K562 (cell line): ENCODE results near the gene SPTSSA. TPM values are rescaled to one million over a fixed set of nuclear protein-coding genes. Genes with fewer than 3 reads are reported as not detected.

Experiments used
- ATAC-seq: fragments of 200-7000 bp; cut with Tn5 transposase; 3 replicates; pipeline ENCODE4 v1.9.1; 2020; ENCODE audit warnings: moderate library complexity
- BruUV-seq: library from RNA; stranded (reverse); fragments of 400-500 nt; replicated peaks from 2 replicates; lab custom pipeline; 2021; lab: Mats Ljungman, UMichigan
- CTCF ChIA-PET: fragments of 300-600 bp; formaldehyde crosslinking; extraction: SDS; loops from one replicate; lab custom pipeline; 2021; ENCODE audit warnings: low intra/inter-chr PET ratio; lab: Yijun Ruan, JAX
- POLR2A ChIA-PET: fragments of 300-600, 350-650 bp; sonication (Branson Sonifier 250); formaldehyde crosslinking; extraction: SDS; loops from one replicate; lab custom pipeline; 2021; ENCODE audit warnings: antibody characterized with exemption, inconsistent platforms; lab: Yijun Ruan, JAX
- DNase-seq, 4 experiments: peaks; one replicate each; pipeline versions ENCODE4 v3.0.0 to v3.0.0-alpha.2; 2011 to 2018; ENCODE audit warnings: low spot score in 3 of 4, mixed read lengths in 3 of 4; ENCODE audit errors: extremely low read depth in 1 of 4
- FAIRE-seq: peaks from 2 replicates; lab custom pipeline; 2011; peaks lifted over from hg19 to GRCh38; lab: Jason Lieb, UNC
- H2AFZ ChIP-seq: 2 replicates; pipeline ENCODE4 v1.6.0; 2011; ENCODE audit warnings: low read depth, low read length, control low read depth, inconsistent platforms
- H3K27ac ChIP-seq: fragments of 200-600 bp; 3 replicates; pipeline ENCODE4 v1.8.0; 2011; ENCODE audit warnings: low read depth, mild to moderate bottlenecking, control low read depth, inconsistent platforms, low read length, moderate library complexity, mixed read lengths; ENCODE audit errors: extremely low read depth
- H3K27me3 ChIP-seq, 2 experiments: fragments of 300-600 bp in 1 of 2; 2 replicates in 1 of 2; 3 replicates in 1 of 2; pipeline versions ENCODE4 v1.6.0 to v1.8.0; 2011; ENCODE audit warnings: inconsistent platforms in 2 of 2, low read length in 2 of 2, mild to moderate bottlenecking in 1 of 2, mixed read lengths in 1 of 2, moderate library complexity in 1 of 2; ENCODE audit not compliant: control insufficient read depth in 2 of 2, insufficient read depth in 2 of 2
- H3K36me3 ChIP-seq: fragments of 300-600 bp; 3 replicates; pipeline ENCODE4 v1.8.0; 2011; ENCODE audit warnings: mild to moderate bottlenecking, low read length, inconsistent platforms; ENCODE audit not compliant: control insufficient read depth, insufficient read depth
- H3K4me1 ChIP-seq, 2 experiments: fragments of 200-600 bp in 1 of 2; replicated peaks in 1 of 2; 2 replicates in 1 of 2; 3 replicates in 1 of 2; pipeline versions ENCODE4 v1.5.1 to v1.8.0; 2011; ENCODE audit warnings: inconsistent platforms in 2 of 2, low read length in 2 of 2, mild to moderate bottlenecking in 1 of 2, mixed read lengths in 1 of 2, moderate library complexity in 1 of 2; ENCODE audit not compliant: control insufficient read depth in 2 of 2, insufficient read depth in 2 of 2
- H3K4me2 ChIP-seq: 2 replicates; pipeline ENCODE4 v1.6.1; 2011; ENCODE audit warnings: low read length, control low read depth, inconsistent platforms, mixed read lengths; ENCODE audit not compliant: insufficient read depth
- H3K4me3 ChIP-seq: fragments of 200-600 bp; sonication (generic), shearing (Covaris generic); 2 replicates; pipeline ENCODE4 v1.5.1; 2016; ENCODE audit warnings: control low read depth, inconsistent platforms
- H3K79me2 ChIP-seq: fragments of 200-600 bp; 3 replicates; pipeline ENCODE4 v1.8.0; 2011; ENCODE audit warnings: low read length, inconsistent platforms; ENCODE audit not compliant: control insufficient read depth, insufficient read depth
- H3K9ac ChIP-seq, 2 experiments: 2 replicates each; pipeline versions ENCODE4 v1.6.0 to v1.6.1; 2011; ENCODE audit warnings: low read depth in 2 of 2, low read length in 2 of 2, control low read depth in 1 of 2, inconsistent platforms in 1 of 2, mild to moderate bottlenecking in 1 of 2, mixed read lengths in 1 of 2; ENCODE audit not compliant: insufficient read depth in 1 of 2
- H3K9me1 ChIP-seq: one replicate; pipeline ENCODE4 v1.6.0; 2011; ENCODE audit warnings: inconsistent platforms, mild to moderate bottlenecking, low read length, moderate library complexity; ENCODE audit not compliant: control insufficient read depth, insufficient read depth
- H3K9me3 ChIP-seq: replicated peaks from 2 replicates; pipeline ENCODE4 v1.5.1; 2011; ENCODE audit warnings: low read depth, low read length, inconsistent platforms; ENCODE audit not compliant: control insufficient read depth, insufficient read depth
- H4K20me1 ChIP-seq: replicated peaks from 2 replicates; pipeline ENCODE4 v1.6.1; 2011; ENCODE audit warnings: low read length, inconsistent platforms, mixed read lengths; ENCODE audit not compliant: control insufficient read depth, insufficient read depth
- GABPB1 ChIP-seq: sonication (generic); formaldehyde crosslinking; IDR thresholded peaks from 2 replicates; pipeline ENCODE4 v1.8.0; 2022; ENCODE audit warnings: mild to moderate bottlenecking, missing genetic modification reagents
- HCFC1 ChIP-seq: IDR thresholded peaks from 2 replicates; pipeline ENCODE4 v1.6.1; 2012; ENCODE audit warnings: low read depth, low read length, improper control_type of control experiment
- KLF1 ChIP-seq: fragments of 450-650 bp; IDR thresholded peaks from 2 replicates; pipeline ENCODE4 v1.6.1; 2016; ENCODE audit warnings: missing genetic modification characterization, missing compliant biosample characterization
- MBD1 ChIP-seq: fragments of 250-450 bp; sonication (Bioruptor Pico); IDR thresholded peaks from 2 replicates; pipeline ENCODE4 v1.8.0; 2022; ENCODE audit warnings: inconsistent platforms
- RBM14 ChIP-seq: fragments of 200-400 bp; formaldehyde crosslinking; IDR thresholded peaks from 2 replicates; pipeline ENCODE4 v1.6.1; 2018; ENCODE audit warnings: low read depth, mild to moderate bottlenecking, low read length, moderate library complexity, borderline replicate concordance; ENCODE audit not compliant: insufficient read depth
- SAFB2 ChIP-seq: fragments of 200-400 bp; formaldehyde crosslinking; IDR thresholded peaks from 2 replicates; pipeline ENCODE4 v1.6.1; 2018; ENCODE audit warnings: borderline replicate concordance, low read length, low read depth, moderate library complexity; ENCODE audit not compliant: severe bottlenecking
- SMC3 ChIP-seq: conservative IDR thresholded peaks from 2 replicates; pipeline ENCODE4 v1.6.1; 2011; ENCODE audit warnings: low read depth, low read length, improper control_type of control experiment; ENCODE audit not compliant: insufficient read depth
- ZBTB9 ChIP-seq: fragments of 450-650 bp; formaldehyde crosslinking; IDR thresholded peaks from 2 replicates; pipeline ENCODE4 v1.4.0; 2020; ENCODE audit warnings: mild to moderate bottlenecking, moderate library complexity
- ZNF217 ChIP-seq: sonication (generic); formaldehyde crosslinking; IDR thresholded peaks from 2 replicates; pipeline ENCODE4 v1.8.0; 2022; ENCODE audit warnings: mild to moderate bottlenecking, missing genetic modification reagents
- ZNF277 ChIP-seq: fragments of 250-450 bp; sonication (Bioruptor Pico); IDR thresholded peaks from 2 replicates; pipeline ENCODE4 v1.8.0; 2022; ENCODE audit warnings: inconsistent platforms, mild to moderate bottlenecking, moderate library complexity, borderline replicate concordance
- ZNF316 ChIP-seq: fragments of 450-650 bp; IDR thresholded peaks from 2 replicates; pipeline ENCODE4 v1.6.1; 2016
- ZNF696 ChIP-seq: fragments of 250-450 bp; sonication (Bioruptor Pico); conservative IDR thresholded peaks from 2 replicates; pipeline ENCODE4 v1.4.0; 2020; ENCODE audit warnings: mild to moderate bottlenecking, moderate library complexity
- WGBS: fragments of 100-300 bp; shearing (Covaris generic); methylation state at CpG from one replicate; pipeline ENCODE4 v1.1.6; 2016; ENCODE audit warnings: low coverage, mixed read lengths; ENCODE audit not compliant: insufficient coverage; ENCODE audit errors: missing lambda C conversion rate; 5-methylcytosine and 5-hydroxymethylcytosine counted together
- in situ Hi-C: fragments of 300-500 bp; cut with MboI; formaldehyde crosslinking; loops from 4 replicates; pipeline ENCODE4 v1.15.0; 2018; ENCODE audit warnings: inconsistent platforms, mixed read lengths
- intact Hi-C: fragments of 100-400 bp; cut with micrococcal nuclease; formaldehyde crosslinking; loops from 2 replicates; pipeline ENCODE4 v1.14.2; 2022
- polyA plus RNA-seq, 8 experiments: library from polyadenylated mRNA; depleted of rRNA in 4 of 8; stranded (reverse) in 5 of 8; unstranded in 3 of 8; fragments of >200 nt; fragmentation: Nextera tagmentation in 2 of 8; fragmentation: Illumina TruSeq in 1 of 8; extraction: Ambion mirVana in 2 of 8; extraction: Trizol in 1 of 8; gene quantifications; 2 replicates each; pipeline versions ENCODE4 v1.2.1 to v1.2.3, GENCODE V29; 2011 to 2014; ENCODE audit warnings: inconsistent platforms in 1 of 8, missing spikeins in 1 of 8
- total RNA-seq, 7 experiments: library from RNA; depleted of rRNA in 6 of 7; stranded (reverse); fragments of >200 nt in 6 of 7; fragmentation: Illumina TruSeq in 2 of 7; extraction: Trizol in 2 of 7; gene quantifications; 2 replicates each; pipeline versions ENCODE4 v1.2.1 to v1.2.3, GENCODE V29; 2011 to 2021; ENCODE audit warnings: low replicate concordance in 1 of 7

Gene SPTSSA
- total and polyA plus RNA-seq, 9 of the 15 experiments (the other 6 are each of a cell fraction or from before 2014, with no cell fraction given): 6.8 to 35.7 (median 22.0) TPM

- BruUV-seq: no TSS peak
- no peaks in the 10 kb centered on the region for H4K20me1 ChIP-seq
- H3K36me3 ChIP-seq: 0 out of 3 replicates have a peak, but pooled peaks cover 2% of the 10 kb centered on the region
- H3K9me1 ChIP-seq: no peaks in the 10 kb centered on the region
- DNase-seq (no peak), ATAC-seq (no peak), FAIRE-seq (no peak)
- H3K9me3 ChIP-seq: no peaks in the 10 kb centered on the region
- ChIA-PET CTCF (no interaction called here), POLR2A (no interaction called here)
- H3K27me3 ChIP-seq: no peaks in the 10 kb centered on the region
- H3K79me2 ChIP-seq: peaks cover 22% of the 10 kb centered on the region; the same call in 2 of the 3 replicates
- no peak overlapping the region for H3K4me2 ChIP-seq
- in situ Hi-C loops: no loop called here
- no peak for TF ChIP-seq RBM14
- TF ChIP-seq ZNF316: 0 out of 2 replicates have a peak, but pooled peaks have one; percentile 32
- H3K9ac ChIP-seq: no peak overlapping the region
- no peak overlapping the region for H3K27ac ChIP-seq
- H3K4me1 ChIP-seq: no peaks in the 10 kb centered on the region
- H3K4me3 ChIP-seq: no peak overlapping the region
- no peak overlapping the region for H2AFZ ChIP-seq
- intact Hi-C loops: no loop called here
- 83% methylated on average over 4 of the region's 4 CpGs for WGBS
Observed at GRCh38 chr14:34438438-34438837, 23.6 kb downstream of the SPTSSA start.

GRCh38 chr14:34437729-34438080, 24.3 kb downstream of the SPTSSA start:
- no peak overlapping the region for H2AFZ ChIP-seq
- H3K9me3 ChIP-seq: no peaks in the 10 kb centered on the region
- intact Hi-C loops: no loop called here
- no peak for ATAC-seq
- H3K27me3 ChIP-seq: no peaks in the 10 kb centered on the region
- H3K79me2 ChIP-seq: peaks cover 22% of the 10 kb centered on the region; the same call in 2 of the 3 replicates
- POLR2A ChIA-PET: interaction anchor here (0.6 to 0.7 kb wide), 2 partner anchors 44 to 949 kb away, joined by 3 read pairs; no protein-coding TSS in a partner anchor
- CTCF ChIA-PET: no interaction called here
- no peak for DNase-seq
- no TSS peak for BruUV-seq
- H3K9ac ChIP-seq: no peak overlapping the region
- H3K4me2 ChIP-seq: no peak overlapping the region
- H3K36me3 ChIP-seq: 0 out of 3 replicates have a peak, but pooled peaks cover 2% of the 10 kb centered on the region
- H3K4me3 ChIP-seq: no peak overlapping the region
- WGBS: 63% methylated on average over 3 of the region's 3 CpGs
- no peaks in the 10 kb centered on the region for H4K20me1 ChIP-seq
- FAIRE-seq: no peak
- in situ Hi-C loops: no loop called here
- no peaks in the 10 kb centered on the region for H3K9me1 ChIP-seq
- H3K4me1 ChIP-seq: no peaks in the 10 kb centered on the region
- H3K27ac ChIP-seq: no peak overlapping the region
- TF ChIP-seq KLF1 (tag) (no peak), ZNF217 (CRISPR knock-in tag) (no peak), ZBTB9 (CRISPR knock-in tag) (no peak), ZNF696 (CRISPR knock-in tag) (no peak), SAFB2 (no peak), ZNF277 (no peak), GABPB1 (CRISPR knock-in tag) (no peak), HCFC1 (no peak), MBD1 (CRISPR knock-in tag) (no peak), SMC3 (no peak)
